MM.1S (cell line): ENCODE results near the gene AHCY.

ENCODE experiments used
- CTCF ChIP-seq: fragments of 300-600 bp; sonication (generic); IDR thresholded peaks from 2 replicates; pipeline ENCODE4 v1.5.1; 2016; ENCODE audit warnings: antibody characterized with exemption, low read length, mixed read lengths
- EZH2phosphoT487 ChIP-seq: fragments of 300-600 bp; sonication (generic); IDR thresholded peaks from 2 replicates; pipeline ENCODE4 v1.6.1; 2018; ENCODE audit warnings: antibody characterized with exemption, low read length

GRCh38 chr20:34232494-34233087 is 70.6 kb downstream of the AHCY start:
- TF ChIP-seq CTCF, result no peak
- TF ChIP-seq EZH2phosphoT487, result no peak
